Measurements from ENCODE around the gene OLIG1. TPM values are rescaled to one million over a fixed set of nuclear protein-coding genes. Genes with fewer than 3 reads are reported as not detected.

OLIG1 gene
- total and polyA plus RNA-seq, 7 experiments from 2014 or later = 0.34 to 9.3 TPM; not detected in 5

DNA sequence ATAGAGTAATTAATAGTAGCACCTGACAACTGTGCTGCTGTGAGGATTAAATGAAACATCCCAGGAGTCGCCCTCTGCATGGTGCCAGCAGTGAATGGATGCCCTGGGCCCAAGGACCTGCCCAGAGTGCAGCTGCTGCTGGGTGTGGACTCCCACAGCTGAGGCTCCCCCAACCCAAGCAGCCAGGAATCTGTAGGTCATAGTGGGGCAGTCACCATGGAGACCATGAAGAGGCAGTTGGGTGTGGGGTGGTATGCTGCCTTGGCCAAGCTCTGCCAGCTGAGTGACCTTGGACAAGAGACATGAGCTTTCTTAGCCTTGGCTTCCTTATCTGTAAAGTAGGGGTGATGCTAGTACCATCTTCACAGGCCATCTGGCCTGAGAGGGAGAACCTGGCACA is 34.8 kb upstream of the OLIG1 start:
- H3K9me3 ChIP-seq (ENCODE audit: control insufficient read depth in 2 of 3, low read length in 3 of 3) = no peaks in the 10 kb centered on the region
- no peak overlapping the region for H3K27ac ChIP-seq (ENCODE audit: low read depth, low read length)
- intact Hi-C loops (cut with micrococcal nuclease) = no loop called here
- no peak for ATAC-seq
- peaks cover 0 to 5% of the 10 kb centered on the region in 2 donors for H3K4me1 ChIP-seq (ENCODE audit: control insufficient read depth in 2 of 2, insufficient read depth in 2 of 2, low read length in 2 of 2)
- H3K4me3 ChIP-seq (ENCODE audit: low read length) = no peak overlapping the region
- POLR2A ChIA-PET = no interaction called here
- peaks cover 5 to 15% (median 10%) of the 10 kb centered on the region in 7 donors for H3K4me1 Mint-ChIP-seq
- CTCF ChIA-PET = no interaction called here
- H3K27ac Mint-ChIP-seq = no peak overlapping the region
- H3K36me3 Mint-ChIP-seq = peaks cover 0 to 3% (median 0%) of the 10 kb centered on the region in 5 donors
- H3K27me3 Mint-ChIP-seq = peaks cover 31 to 51% (median 48%) of the 10 kb centered on the region in 5 donors
- no peak overlapping the region for H3K4me3 Mint-ChIP-seq
- H3K9me3 Mint-ChIP-seq = peaks cover 0 to 3% (median 0%) of the 10 kb centered on the region in 11 donors
- peaks cover under 1 to 7% of the 10 kb centered on the region in 2 donors for H3K27me3 ChIP-seq (ENCODE audit: control insufficient read depth in 2 of 2, insufficient read depth in 2 of 2, low read length in 2 of 2)
- no peak for DNase-seq
- H3K36me3 ChIP-seq (ENCODE audit: control insufficient read depth in 2 of 3, insufficient read depth in 3 of 3, low read length in 3 of 3) = no peaks in the 10 kb centered on the region

DNA sequence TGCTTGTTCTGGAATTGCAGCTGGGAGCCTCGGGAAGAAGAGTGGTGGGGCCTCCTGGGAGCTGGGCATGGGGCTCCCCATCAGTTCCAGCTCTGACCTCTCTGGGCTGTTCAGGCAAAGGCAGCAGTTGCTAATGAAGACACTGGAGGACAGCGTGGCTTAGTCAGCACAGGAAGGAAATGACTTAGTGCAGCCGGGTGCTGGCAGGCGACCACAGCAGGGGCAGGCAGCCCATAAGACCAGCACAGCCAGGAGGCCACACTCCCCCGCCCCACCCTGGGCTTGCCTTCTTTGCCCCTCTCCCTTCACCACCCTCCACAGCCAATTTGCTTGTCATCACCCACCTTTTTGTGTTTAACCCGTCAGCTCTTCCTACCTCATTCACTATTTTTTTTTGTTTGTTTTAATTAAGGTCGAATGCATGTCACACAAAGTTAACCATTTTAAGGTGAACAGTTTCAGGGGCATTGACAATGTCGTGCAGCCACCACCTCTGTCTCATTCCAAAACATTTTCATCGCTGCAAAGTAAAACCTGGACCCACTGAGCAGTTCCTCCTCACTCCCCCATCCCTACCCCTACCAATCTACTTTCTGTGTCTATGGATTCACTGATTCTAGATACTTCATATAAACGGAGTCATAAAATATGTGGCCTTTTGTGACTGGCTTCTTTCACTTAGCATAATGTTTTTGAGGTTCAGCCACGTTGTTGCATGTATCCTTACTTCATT is 33.3 kb upstream of the OLIG1 start:
- H3K4me3 ChIP-seq (ENCODE audit: low read length) = no peak overlapping the region
- peak overlapping the region in 1 of 10 donors; percentile 43 for H3K4me3 Mint-ChIP-seq
- H3K9me3 ChIP-seq (ENCODE audit: control insufficient read depth in 2 of 3, low read length in 3 of 3) = no peaks in the 10 kb centered on the region
- no peak overlapping the region for H3K27ac ChIP-seq (ENCODE audit: low read depth, low read length)
- DNase-seq (no peak), ATAC-seq (peak; percentile 95)
- peaks cover 0 to 3% (median 0%) of the 10 kb centered on the region in 11 donors for H3K9me3 Mint-ChIP-seq
- peaks cover 0 to 3% (median 0%) of the 10 kb centered on the region in 5 donors for H3K36me3 Mint-ChIP-seq
- no peaks in the 10 kb centered on the region for H3K36me3 ChIP-seq (ENCODE audit: control insufficient read depth in 2 of 3, insufficient read depth in 3 of 3, low read length in 3 of 3)
- H3K27me3 ChIP-seq (ENCODE audit: control insufficient read depth in 2 of 2, insufficient read depth in 2 of 2, low read length in 2 of 2) = peaks cover 0 to 7% of the 10 kb centered on the region in 2 donors
- ChIA-PET CTCF (no interaction called here), POLR2A (no interaction called here)
- H3K4me1 Mint-ChIP-seq = peaks cover 5 to 15% (median 10%) of the 10 kb centered on the region in 7 donors
- intact Hi-C loops (cut with micrococcal nuclease) = no loop called here
- H3K27ac Mint-ChIP-seq = peak overlapping the region in 2 of 9 donors; percentile 21 to 55
- peaks cover 26 to 49% (median 42%) of the 10 kb centered on the region in 5 donors for H3K27me3 Mint-ChIP-seq
- H3K4me1 ChIP-seq (ENCODE audit: control insufficient read depth in 2 of 2, insufficient read depth in 2 of 2, low read length in 2 of 2) = peaks cover 0 to 5% of the 10 kb centered on the region in 2 donors

DNA sequence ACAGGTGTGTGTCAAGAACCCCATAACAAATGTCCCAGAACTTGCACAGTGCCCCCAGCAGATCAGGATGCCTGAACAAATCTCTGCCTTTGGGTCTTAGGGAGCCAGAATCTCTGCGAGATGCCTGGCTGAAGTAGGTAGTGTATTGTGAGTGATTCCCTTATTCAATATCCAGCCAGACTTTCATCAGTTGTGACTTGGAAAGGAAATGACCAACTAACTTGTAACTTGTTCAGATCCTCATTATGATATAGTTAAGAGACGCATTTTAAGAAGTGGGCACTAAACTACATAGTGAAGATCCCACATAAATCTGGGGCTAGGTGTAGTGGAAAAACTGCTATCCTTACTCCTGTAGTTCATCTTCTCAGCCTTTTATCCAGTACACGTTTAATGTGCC is 32.4 kb upstream of the OLIG1 start:
- Mint-ChIP-seq H3K4me3 (no peak overlapping the region), H3K27ac (no peak overlapping the region), H3K4me1 (peaks cover 5 to 15% (median 10%) of the 10 kb centered on the region in 7 donors), H3K9me3 (peaks cover 0 to 3% (median 0%) of the 10 kb centered on the region in 11 donors), H3K36me3 (peaks cover 0 to 3% (median 0%) of the 10 kb centered on the region in 5 donors), H3K27me3 (peaks cover 20 to 44% (median 37%) of the 10 kb centered on the region in 5 donors)
- ChIA-PET POLR2A (interaction anchor here (0.7 kb wide), 1 partner anchor 175 kb away, joined by 3 read pairs; no protein-coding TSS in a partner anchor), CTCF (no interaction called here)
- Histone ChIP-seq H3K27ac (ENCODE audit: low read depth, low read length) (no peak overlapping the region), H3K4me3 (ENCODE audit: low read length) (no peak overlapping the region), H3K4me1 (ENCODE audit: control insufficient read depth in 2 of 2, insufficient read depth in 2 of 2, low read length in 2 of 2) (peaks cover 0 to 5% of the 10 kb centered on the region in 2 donors), H3K9me3 (ENCODE audit: control insufficient read depth in 2 of 3, low read length in 3 of 3) (no peaks in the 10 kb centered on the region), H3K36me3 (ENCODE audit: control insufficient read depth in 2 of 3, insufficient read depth in 3 of 3, low read length in 3 of 3) (no peaks in the 10 kb centered on the region), H3K27me3 (ENCODE audit: control insufficient read depth in 2 of 2, insufficient read depth in 2 of 2, low read length in 2 of 2) (peaks cover 0 to under 1% of the 10 kb centered on the region in 2 donors)
- DNase-seq (no peak), ATAC-seq (no peak)
- intact Hi-C loops (cut with micrococcal nuclease) = no loop called here

DNA sequence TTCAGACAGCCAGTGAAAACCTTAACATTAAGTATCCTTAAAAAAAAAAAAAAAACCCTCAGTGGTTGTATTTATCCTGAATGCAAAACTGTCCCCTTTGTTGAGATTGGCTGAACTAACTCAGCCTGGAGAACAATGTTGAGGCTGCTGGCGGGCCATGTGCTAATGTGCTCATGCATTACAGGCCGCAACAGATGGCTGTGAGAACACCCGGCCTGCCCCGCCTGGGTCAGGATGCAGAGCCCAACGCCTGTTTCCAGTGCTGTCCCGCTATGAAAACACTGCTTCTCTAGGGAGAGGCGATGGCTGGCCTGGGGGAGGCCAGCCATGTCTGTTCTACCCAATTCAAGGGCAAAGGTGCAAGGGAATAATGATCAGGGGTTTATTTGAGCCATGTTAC is 30.4 kb upstream of the OLIG1 start:
- DNase-seq (no peak), ATAC-seq (no peak)
- H3K9me3 Mint-ChIP-seq = peaks cover 0 to 3% (median 0%) of the 10 kb centered on the region in 11 donors
- CTCF ChIA-PET = no interaction called here
- no peaks in the 10 kb centered on the region for H3K36me3 Mint-ChIP-seq
- Histone ChIP-seq H3K4me3 (ENCODE audit: low read length) (no peak overlapping the region), H3K4me1 (ENCODE audit: control insufficient read depth in 2 of 2, insufficient read depth in 2 of 2, low read length in 2 of 2) (peaks cover 0 to 5% of the 10 kb centered on the region in 2 donors), H3K9me3 (ENCODE audit: control insufficient read depth in 2 of 3, low read length in 3 of 3) (no peaks in the 10 kb centered on the region), H3K27ac (ENCODE audit: low read depth, low read length) (no peak overlapping the region), H3K36me3 (ENCODE audit: control insufficient read depth in 2 of 3, insufficient read depth in 3 of 3, low read length in 3 of 3) (no peaks in the 10 kb centered on the region), H3K27me3 (ENCODE audit: control insufficient read depth in 2 of 2, insufficient read depth in 2 of 2, low read length in 2 of 2) (no peaks in the 10 kb centered on the region)
- peaks cover 14 to 47% (median 42%) of the 10 kb centered on the region in 5 donors for H3K27me3 Mint-ChIP-seq
- no peak overlapping the region for H3K4me3 Mint-ChIP-seq
- no peak overlapping the region for H3K27ac Mint-ChIP-seq
- POLR2A ChIA-PET = no interaction called here
- intact Hi-C loops (cut with micrococcal nuclease) = no loop called here
- peaks cover 5 to 14% (median 10%) of the 10 kb centered on the region in 7 donors for H3K4me1 Mint-ChIP-seq

DNA sequence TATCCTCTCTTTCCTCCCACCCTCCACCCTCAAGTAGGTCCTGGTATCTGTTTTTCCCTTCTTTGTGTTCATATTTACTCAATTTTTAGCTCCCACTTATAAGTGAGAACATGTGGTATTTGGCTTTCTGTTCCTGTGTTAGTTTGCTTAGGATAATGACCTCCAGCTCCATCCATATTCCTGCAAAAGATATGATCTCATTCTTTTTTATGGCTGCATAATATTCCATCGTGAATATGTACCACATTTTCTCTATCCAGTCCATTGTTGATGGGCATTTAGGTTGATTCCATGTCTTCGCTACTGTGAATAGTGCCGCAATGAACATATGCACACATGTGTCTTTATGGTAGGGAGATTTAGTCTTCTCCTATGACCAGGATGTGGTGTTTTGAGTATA is 29.7 kb upstream of the OLIG1 start:
- DNase-seq = no peak
- Mint-ChIP-seq H3K27me3 (peaks cover 13 to 46% (median 41%) of the 10 kb centered on the region in 5 donors), H3K9me3 (peaks cover 0 to 3% (median 0%) of the 10 kb centered on the region in 11 donors), H3K4me1 (peaks cover 5 to 14% (median 10%) of the 10 kb centered on the region in 7 donors), H3K27ac (no peak overlapping the region), H3K36me3 (no peaks in the 10 kb centered on the region), H3K4me3 (no peak overlapping the region)
- Histone ChIP-seq H3K27me3 (ENCODE audit: control insufficient read depth in 2 of 2, insufficient read depth in 2 of 2, low read length in 2 of 2) (no peaks in the 10 kb centered on the region), H3K9me3 (ENCODE audit: control insufficient read depth in 2 of 3, low read length in 3 of 3) (no peaks in the 10 kb centered on the region), H3K4me3 (ENCODE audit: low read length) (no peak overlapping the region), H3K27ac (ENCODE audit: low read depth, low read length) (no peak overlapping the region), H3K36me3 (ENCODE audit: control insufficient read depth in 2 of 3, insufficient read depth in 3 of 3, low read length in 3 of 3) (no peaks in the 10 kb centered on the region), H3K4me1 (ENCODE audit: control insufficient read depth in 2 of 2, insufficient read depth in 2 of 2, low read length in 2 of 2) (peaks cover 0 to 5% of the 10 kb centered on the region in 2 donors)
- POLR2A ChIA-PET = no interaction called here
- CTCF ChIA-PET = no interaction called here
- intact Hi-C loops (cut with micrococcal nuclease) = no loop called here
- no peak for ATAC-seq

DNA sequence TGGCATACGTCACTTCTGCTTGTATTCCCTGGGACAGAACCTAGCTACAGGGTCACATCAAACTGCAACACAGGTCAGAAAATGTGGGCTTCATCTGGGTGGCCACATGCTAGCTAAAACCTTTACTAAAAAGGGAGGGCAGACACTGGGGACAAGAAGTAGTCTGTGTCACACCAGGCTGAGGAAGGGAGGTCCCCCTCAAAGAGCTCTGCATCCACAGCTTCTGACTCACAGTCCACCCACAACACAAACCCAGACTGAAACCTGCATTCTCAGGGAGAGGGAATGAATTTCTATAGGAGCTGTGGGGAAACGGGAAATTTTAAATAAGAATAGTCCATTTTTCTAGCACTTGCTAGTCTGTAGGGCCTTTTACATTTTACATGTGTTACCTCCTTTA is 28.0 kb upstream of the OLIG1 start:
- DNase-seq (no peak), ATAC-seq (no peak)
- Histone ChIP-seq H3K36me3 (ENCODE audit: control insufficient read depth in 2 of 3, insufficient read depth in 3 of 3, low read length in 3 of 3) (no peaks in the 10 kb centered on the region), H3K27ac (ENCODE audit: low read depth, low read length) (no peak overlapping the region), H3K4me1 (ENCODE audit: control insufficient read depth in 2 of 2, insufficient read depth in 2 of 2, low read length in 2 of 2) (no peaks in the 10 kb centered on the region), H3K4me3 (ENCODE audit: low read length) (no peak overlapping the region), H3K9me3 (ENCODE audit: control insufficient read depth in 2 of 3, low read length in 3 of 3) (no peaks in the 10 kb centered on the region), H3K27me3 (ENCODE audit: control insufficient read depth in 2 of 2, insufficient read depth in 2 of 2, low read length in 2 of 2) (no peaks in the 10 kb centered on the region)
- intact Hi-C loops (cut with micrococcal nuclease) = no loop called here
- H3K4me1 Mint-ChIP-seq = peaks cover 0 to 6% (median 3%) of the 10 kb centered on the region in 7 donors
- H3K4me3 Mint-ChIP-seq = no peak overlapping the region
- no peak overlapping the region for H3K27ac Mint-ChIP-seq
- no peaks in the 10 kb centered on the region for H3K36me3 Mint-ChIP-seq
- ChIA-PET CTCF (interaction anchor here (0.7 kb wide), 1 partner anchor 472 kb away, joined by 3 read pairs; no protein-coding TSS in a partner anchor), POLR2A (no interaction called here)
- peaks cover 0 to 3% (median 0%) of the 10 kb centered on the region in 11 donors for H3K9me3 Mint-ChIP-seq
- H3K27me3 Mint-ChIP-seq = peaks cover 22 to 50% (median 44%) of the 10 kb centered on the region in 5 donors

All from naive thymus-derived CD4-positive, alpha-beta T cell (primary cell).